HG03175 (cell line): ENCODE data around the gene SLC38A10.
A peak's percentile ranks its signal among the peaks of the same experiment; 100 is the strongest.
"Not testable (repeated sequence)": the region's sequence is repeated elsewhere in the genome, so short reads cannot be mapped to it uniquely, and the experiment has no call there.

Experiments
- ATAC-seq: cut with Tn5 transposase; IDR thresholded peaks from one replicate; pipeline ENCODE4 v1.9.1; 2021; ENCODE audit warnings: mild to moderate bottlenecking, moderate library complexity; ENCODE audit not compliant: unreplicated experiment

SLC38A10 gene

GRCh38 chr17:81232616-81233241 is 62.4 kb downstream of the SLC38A10 start:
- no peak for ATAC-seq

DNA sequence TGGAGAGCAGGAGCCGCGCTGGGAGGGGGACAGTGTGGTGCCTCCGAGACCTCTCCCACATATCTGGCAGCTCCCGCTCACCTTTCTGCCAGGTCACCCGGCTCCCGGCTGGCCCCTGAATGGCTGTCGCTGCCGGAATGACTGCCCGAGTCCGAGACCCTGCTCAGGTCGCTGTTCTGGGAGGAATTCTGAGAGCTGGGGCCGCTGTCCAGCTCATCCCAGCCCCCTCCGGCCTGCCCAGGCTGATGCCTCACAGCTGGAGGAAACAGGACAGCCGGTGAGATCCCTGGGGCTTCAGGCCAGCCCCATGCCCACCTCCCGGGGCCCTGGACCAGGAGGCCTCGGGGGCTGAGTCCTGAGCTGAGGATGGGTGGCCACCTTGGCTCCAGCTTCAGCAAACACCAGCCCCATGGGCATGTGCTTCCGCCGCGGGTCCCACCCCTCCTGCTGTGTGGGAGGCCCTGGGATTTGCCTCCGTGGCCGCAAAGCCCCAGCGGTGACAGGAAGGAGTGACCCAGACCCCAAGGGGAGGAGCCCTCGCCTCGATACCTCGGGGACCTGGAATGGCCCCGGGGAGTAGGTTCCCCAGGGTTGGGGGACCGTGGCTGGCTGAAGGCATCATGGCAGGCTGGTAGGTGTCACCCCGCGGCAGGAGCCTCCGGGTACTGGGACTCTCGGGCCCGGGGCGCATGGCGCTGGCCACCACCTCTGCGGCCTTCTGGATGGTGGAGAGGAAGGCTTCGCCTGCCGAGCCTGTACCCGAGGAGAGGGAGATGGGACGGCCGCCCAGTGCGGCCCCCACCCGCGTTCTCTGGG is 63.1 kb downstream of the SLC38A10 start:
- no peak for ATAC-seq

GRCh38 chr17:81231121-81231645 is 63.9 kb downstream of the SLC38A10 start:
- no peak for ATAC-seq

DNA sequence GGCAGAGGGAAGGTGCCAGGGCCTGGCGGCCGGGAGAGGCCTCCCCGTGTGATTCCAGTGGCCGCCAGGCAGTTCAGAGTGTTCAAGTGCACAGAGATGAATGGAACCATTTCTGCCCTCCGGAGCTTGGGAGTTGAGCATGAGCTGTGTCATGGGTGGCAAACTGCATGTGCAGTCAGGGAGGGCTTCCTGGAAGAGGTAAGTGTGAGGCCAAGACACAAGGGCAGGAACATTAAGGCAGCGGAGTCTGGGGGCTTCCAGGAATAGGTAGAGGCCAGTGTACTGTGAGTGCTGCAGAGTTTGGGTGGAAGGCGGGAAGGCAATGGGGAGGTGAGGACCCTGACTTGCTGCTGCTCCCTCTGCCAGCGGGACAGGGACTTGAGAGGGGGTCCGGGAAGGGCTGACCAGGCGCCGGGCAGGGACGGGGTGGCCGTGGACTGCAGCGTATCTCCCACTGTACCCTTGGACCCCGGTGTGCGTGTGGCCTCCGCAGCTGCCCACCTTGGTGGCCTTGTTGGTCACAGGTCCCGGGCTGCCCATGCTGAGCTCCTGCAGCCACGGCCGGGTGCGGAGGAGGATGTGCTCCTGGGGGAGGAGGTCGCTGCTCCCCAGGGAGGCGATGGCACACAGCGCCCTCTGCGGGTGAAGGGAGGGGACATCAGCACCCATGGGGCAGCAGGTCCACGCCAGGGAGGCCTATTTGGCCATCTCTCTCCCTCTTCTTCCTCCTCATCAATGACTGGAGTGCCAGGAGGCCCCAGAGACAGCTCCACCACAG is 64.9 kb downstream of the SLC38A10 start:
- no peak for ATAC-seq

- ATAC-seq: no peak
These were observed 65.5 kb downstream of the SLC38A10 start for GRCh38 chr17:81229666-81229920.

- ATAC-seq: no peak
These were observed 66.1 kb downstream of the SLC38A10 start for GRCh38 chr17:81228834-81229665.

DNA sequence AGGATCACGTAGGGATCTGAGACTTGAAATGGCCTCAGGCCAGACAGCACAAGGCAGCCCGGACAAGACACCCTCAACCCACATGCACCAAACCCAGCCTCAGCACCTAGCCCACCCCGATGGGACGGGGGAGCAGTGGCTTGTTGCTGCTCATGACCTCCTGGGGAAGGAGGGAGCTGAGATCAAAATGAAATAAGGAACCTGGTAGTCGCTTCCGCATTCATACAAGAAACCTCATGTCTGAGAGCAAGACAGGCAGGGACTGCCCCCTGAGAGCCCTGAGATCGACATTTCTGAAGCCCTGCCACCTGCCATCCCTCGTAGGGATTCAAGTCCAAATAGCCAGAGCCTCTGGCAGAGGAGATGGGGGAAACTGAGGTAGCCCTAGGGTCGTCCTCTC is 66.7 kb downstream of the SLC38A10 start:
- ATAC-seq: peak; percentile 63

GRCh38 chr17:81227630-81228029 is 67.5 kb downstream of the SLC38A10 start:
- ATAC-seq: not testable (repeated sequence)

DNA sequence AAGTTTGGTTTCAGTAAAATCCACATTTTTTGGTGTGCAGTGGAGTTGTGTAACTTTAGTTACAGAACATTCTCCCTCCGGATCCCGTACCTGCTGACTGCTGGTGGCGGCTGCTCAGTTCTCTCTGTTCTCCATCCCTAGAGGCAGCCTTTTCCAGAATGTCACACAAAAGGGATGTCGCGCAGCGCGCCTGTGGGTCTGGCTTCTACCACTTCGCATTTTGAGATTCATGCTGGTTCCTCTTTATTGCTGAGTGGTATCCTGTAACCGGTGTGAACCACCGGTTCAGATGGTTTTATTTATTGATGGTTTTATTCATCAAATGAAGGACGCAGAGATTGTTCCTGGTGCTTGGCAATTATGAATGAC is 71.4 kb downstream of the SLC38A10 start:
- ATAC-seq: no peak

GRCh38 chr17:81222906-81223761 is 72.0 kb downstream of the SLC38A10 start, which contains the start of gene CEP131:
Gene CEP131 (minus strand): TSS chr17:81222965. CDS start chr17:81220056, 2,909 bp downstream.
- ATAC-seq: peak; percentile 96

DNA sequence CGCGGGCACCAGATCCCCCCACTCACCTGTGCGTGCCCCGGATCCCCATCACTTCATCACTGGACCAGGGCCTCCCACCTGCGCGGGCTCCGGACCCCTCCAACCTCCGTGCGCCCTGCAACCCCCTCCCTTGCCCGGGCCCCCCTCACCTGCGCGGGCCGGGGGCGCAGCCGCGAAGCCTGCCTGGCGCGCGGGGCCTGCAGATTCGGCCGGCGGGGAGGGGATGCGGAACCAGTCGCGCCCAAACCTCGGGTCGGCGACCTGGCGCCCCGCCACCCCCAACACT is 72.5 kb downstream of the SLC38A10 start:
- no peak for ATAC-seq

DNA sequence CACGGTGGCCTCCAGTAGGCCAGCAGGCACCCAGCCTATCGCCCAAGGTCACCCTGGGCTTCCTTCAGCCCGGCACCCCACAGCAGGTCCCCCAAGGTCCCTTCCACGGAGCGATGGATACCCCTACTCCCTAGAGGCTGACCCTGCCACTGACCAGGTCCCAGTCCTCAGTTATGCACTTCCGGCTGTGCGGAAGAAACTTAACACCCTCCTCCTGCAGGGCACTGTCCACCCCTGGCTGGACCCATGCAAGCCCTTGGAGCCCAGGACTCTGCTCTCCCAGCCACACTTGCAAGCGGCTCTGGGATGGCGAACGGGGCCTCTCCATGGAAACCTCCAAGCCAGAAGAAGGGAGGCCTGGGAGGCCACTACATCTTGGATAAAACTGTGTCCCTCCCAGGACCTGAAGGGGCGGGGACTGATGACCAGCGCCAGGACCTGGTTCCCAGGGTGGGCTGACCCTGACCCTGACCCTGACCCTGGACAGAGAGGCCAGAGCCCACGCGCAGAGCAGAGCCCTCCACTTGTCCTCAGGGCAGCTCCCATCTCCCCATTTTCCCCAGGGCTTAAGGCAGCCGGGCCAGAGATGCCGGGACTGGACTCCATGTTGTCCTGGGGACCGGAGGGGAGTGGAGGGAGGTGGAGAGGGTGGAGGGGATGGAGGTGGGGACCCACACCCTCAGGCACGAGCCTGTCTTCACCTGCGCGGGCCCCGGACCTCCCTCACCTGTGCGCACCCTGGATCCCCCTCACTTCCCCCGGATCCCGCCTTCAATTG is 73.1 kb downstream of the SLC38A10 start:
- ATAC-seq: no peak

DNA sequence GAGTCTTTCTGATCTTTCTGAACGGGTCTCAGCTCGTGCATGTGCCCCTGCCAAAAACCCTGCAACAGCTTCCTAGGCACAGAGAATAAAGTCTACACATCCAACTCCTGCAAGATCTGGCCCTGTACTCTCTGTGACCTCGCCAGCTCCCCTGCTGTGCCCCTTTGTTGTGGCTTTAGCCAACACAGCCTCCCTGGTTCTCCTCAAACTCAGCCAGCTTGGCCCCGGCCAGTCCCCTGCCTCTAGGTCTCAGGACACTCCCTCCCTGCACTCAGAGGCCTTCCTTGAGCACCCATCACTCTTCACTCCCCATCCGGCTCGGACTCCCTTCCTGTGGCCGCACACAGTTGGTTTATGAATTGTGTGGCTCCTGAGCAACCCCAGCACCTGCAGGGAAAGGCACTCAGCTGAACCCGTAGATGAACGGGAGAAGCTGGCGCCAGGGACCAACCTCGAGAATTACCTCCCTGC is 73.7 kb downstream of the SLC38A10 start:
- ATAC-seq: no peak

- ATAC-seq: no peak
These were observed 75.5 kb downstream of the SLC38A10 start for GRCh38 chr17:81219476-81220180.

GRCh38 chr17:81218991-81219390 is 76.1 kb downstream of the SLC38A10 start:
- ATAC-seq: no peak

DNA sequence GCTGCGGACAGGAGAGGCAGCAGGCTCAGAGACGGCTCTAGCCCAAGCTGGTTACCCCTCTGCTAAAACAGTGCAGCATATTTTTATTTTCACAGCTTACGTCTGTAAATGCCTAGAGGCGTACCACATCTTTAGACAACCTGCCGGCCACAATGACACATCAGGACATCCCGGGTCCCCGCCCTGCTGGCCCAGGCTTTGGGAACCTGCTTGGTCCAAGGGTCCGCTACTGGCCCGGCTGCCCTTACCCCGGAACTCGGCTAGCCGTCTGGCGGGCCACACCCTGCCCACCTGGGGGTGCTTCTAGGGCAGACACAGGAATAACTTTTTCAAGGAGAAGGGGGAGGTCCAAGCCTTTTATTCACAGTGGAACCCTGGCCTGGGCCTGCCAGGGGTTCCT is 76.6 kb downstream of the SLC38A10 start:
- ATAC-seq: no peak

GRCh38 chr17:81217491-81217890 is 77.6 kb downstream of the SLC38A10 start:
- no peak for ATAC-seq

GRCh38 chr17:81213978-81214377 is 81.1 kb downstream of the SLC38A10 start:
- no peak for ATAC-seq

GRCh38 chr17:81212365-81212764 is 82.7 kb downstream of the SLC38A10 start:
- ATAC-seq: no peak
